Measurements from ENCODE around the gene RSBN1L. TPM values are rescaled to one million over a fixed set of nuclear protein-coding genes. Genes with fewer than 3 reads are reported as not detected.

RSBN1L gene
- total RNA-seq, 1 donor from 2014 or later, result 12.6 TPM

DNA sequence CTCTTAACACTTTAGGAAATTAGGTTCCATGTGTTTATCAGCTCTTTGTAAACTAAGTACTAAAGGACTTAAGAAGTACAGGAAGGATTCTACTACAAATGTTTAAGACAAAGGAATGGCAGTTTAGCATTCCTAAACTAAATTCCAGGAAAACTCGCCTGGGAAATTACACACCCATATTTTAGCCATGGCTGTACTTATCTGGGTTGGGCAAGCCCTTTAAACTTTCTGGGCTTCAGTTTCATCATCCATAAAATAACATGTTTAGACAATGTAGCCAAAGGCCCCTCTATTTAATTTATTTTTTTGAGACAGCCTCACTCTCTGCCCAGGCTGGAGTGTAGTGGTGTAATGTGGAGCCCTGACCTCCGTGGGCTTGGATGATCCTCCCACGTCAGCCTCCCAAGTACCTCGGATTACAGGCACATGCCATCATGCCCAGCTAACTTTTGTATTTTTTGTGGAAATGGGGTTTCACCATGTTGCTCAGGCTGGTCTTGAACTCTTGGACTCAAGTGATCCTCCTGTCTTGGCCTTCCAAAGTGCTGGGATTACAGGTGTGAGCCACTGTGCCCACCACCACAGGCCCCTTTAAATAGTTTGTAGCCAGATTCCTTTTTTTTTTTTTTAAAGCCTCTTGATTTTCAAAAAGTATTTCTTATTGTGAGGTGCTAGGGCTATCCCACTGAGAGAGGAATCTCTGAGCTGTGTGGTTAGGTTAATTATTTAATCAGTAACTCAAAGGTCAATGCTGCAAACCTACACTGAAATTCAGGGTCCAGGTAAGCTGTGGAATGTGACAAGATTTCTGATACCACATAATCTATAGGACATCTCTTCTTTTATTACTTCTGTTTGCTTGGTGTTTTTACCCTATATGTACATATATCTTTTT lies 69.9 kb downstream of the RSBN1L start:
- H3K27ac ChIP-seq (ENCODE audit: low read depth, low read length), result no peak overlapping the region
- TF ChIP-seq, protein P1, sequence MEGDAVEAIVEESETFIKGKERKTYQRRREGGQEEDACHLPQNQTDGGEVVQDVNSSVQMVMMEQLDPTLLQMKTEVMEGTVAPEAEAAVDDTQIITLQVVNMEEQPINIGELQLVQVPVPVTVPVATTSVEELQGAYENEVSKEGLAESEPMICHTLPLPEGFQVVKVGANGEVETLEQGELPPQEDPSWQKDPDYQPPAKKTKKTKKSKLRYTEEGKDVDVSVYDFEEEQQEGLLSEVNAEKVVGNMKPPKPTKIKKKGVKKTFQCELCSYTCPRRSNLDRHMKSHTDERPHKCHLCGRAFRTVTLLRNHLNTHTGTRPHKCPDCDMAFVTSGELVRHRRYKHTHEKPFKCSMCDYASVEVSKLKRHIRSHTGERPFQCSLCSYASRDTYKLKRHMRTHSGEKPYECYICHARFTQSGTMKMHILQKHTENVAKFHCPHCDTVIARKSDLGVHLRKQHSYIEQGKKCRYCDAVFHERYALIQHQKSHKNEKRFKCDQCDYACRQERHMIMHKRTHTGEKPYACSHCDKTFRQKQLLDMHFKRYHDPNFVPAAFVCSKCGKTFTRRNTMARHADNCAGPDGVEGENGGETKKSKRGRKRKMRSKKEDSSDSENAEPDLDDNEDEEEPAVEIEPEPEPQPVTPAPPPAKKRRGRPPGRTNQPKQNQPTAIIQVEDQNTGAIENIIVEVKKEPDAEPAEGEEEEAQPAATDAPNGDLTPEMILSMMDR (IDR thresholded peaks at IDR 0.05; ENCODE audit: insufficient read depth, low read depth, low read length), result no peak
- no peak for TF ChIP-seq EZH2 (IDR thresholded peaks at IDR 0.05; ENCODE audit: insufficient read depth, low read length)
- no peaks in the 10 kb centered on the region for H3K27me3 ChIP-seq (ENCODE audit: insufficient read depth, low read length)
- Mint-ChIP-seq H3K27me3 (ENCODE audit: low read depth, unreplicated experiment) (no peaks in the 10 kb centered on the region), H3K4me1 (ENCODE audit: low read depth, unreplicated experiment) (peaks cover 10% of the 10 kb centered on the region), H3K27ac (ENCODE audit: unreplicated experiment) (peak overlapping the region; percentile 47), H3K9me3 (ENCODE audit: unreplicated experiment) (no peaks in the 10 kb centered on the region), H3K36me3 (ENCODE audit: low read depth, unreplicated experiment) (peaks cover 1% of the 10 kb centered on the region), H3K4me3 (ENCODE audit: unreplicated experiment) (no peak overlapping the region)
- no peak overlapping the region for H3K4me3 ChIP-seq (ENCODE audit: insufficient read depth, low read depth, low read length)
- no peaks in the 10 kb centered on the region for H3K9me3 ChIP-seq (ENCODE audit: insufficient read depth, low read depth, low read length)
- no peaks in the 10 kb centered on the region for H3K36me3 ChIP-seq (ENCODE audit: insufficient read depth, low read length)
- DNase-seq (ENCODE audit: low read depth) (peak; percentile 41), FAIRE-seq (no peak)
- H3K79me2 ChIP-seq (ENCODE audit: insufficient read depth, low read length), result peaks cover 22% of the 10 kb centered on the region
- peaks cover 8% of the 10 kb centered on the region for H4K20me1 ChIP-seq (ENCODE audit: insufficient read depth, low read length)
- H3K4me1 ChIP-seq (ENCODE audit: insufficient read depth, low read length), result no peaks in the 10 kb centered on the region
- H3K4me2 ChIP-seq (ENCODE audit: low read length), result no peak overlapping the region
- no peak overlapping the region for H3K9ac ChIP-seq (ENCODE audit: low read length)
- H2AFZ ChIP-seq (ENCODE audit: low read depth, low read length), result no peak overlapping the region

DNA sequence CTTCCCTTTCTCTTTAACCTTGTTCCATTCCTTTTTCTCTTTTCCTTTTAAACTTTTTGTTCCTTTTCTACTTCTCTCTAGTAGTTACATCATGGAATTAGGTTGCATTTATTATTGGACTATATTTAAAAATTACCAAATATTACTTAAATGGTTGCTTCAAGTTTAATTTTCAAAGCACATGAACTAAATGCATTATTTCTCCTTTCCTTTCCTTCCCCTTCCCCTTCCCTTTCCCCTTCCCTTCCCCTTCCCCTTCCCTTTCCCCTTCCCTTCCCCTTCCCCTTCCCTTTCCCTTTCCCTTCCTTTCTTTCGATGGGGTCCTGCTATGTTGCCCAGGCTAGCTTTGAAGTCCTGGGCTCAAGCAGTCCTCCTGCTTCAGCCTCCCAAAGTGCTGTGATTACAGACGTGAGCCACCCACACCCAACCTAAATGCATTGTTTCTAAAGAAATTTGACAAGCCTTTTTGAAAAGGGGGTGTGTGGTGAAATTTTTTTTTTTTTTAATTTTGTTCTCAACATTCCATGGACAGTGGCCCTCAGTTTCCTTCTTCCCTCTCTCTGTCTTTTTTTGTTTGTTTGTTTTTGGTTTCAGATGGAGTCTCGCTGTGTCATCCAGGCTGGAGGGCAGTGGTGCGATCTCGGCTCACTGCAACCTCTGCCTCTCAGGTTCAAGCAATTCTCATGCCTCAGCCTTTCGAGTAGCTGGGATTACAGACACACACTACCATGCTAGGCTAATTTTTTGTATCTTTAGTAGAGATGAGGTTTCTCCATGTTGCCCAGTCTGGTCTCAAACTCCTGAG lies 70.7 kb downstream of the RSBN1L start:
- H2AFZ ChIP-seq (ENCODE audit: low read depth, low read length), result no peak overlapping the region
- no peak overlapping the region for H3K27ac ChIP-seq (ENCODE audit: low read depth, low read length)
- no peaks in the 10 kb centered on the region for H3K36me3 ChIP-seq (ENCODE audit: insufficient read depth, low read length)
- H3K4me1 Mint-ChIP-seq (ENCODE audit: low read depth, unreplicated experiment), result peaks cover 10% of the 10 kb centered on the region
- no peak overlapping the region for H3K4me3 ChIP-seq (ENCODE audit: insufficient read depth, low read depth, low read length)
- H3K36me3 Mint-ChIP-seq (ENCODE audit: low read depth, unreplicated experiment), result peaks cover 1% of the 10 kb centered on the region
- H3K9ac ChIP-seq (ENCODE audit: low read length), result no peak overlapping the region
- no peak overlapping the region for H3K27ac Mint-ChIP-seq (ENCODE audit: unreplicated experiment)
- H4K20me1 ChIP-seq (ENCODE audit: insufficient read depth, low read length), result peaks cover 10% of the 10 kb centered on the region
- H3K4me1 ChIP-seq (ENCODE audit: insufficient read depth, low read length), result no peaks in the 10 kb centered on the region
- no peaks in the 10 kb centered on the region for H3K9me3 ChIP-seq (ENCODE audit: insufficient read depth, low read depth, low read length)
- TF ChIP-seq, protein P1 (IDR thresholded peaks at IDR 0.05; ENCODE audit: insufficient read depth, low read depth, low read length), result no peak
- TF ChIP-seq EZH2 (IDR thresholded peaks at IDR 0.05; ENCODE audit: insufficient read depth, low read length), result no peak
- DNase-seq (ENCODE audit: low read depth) (no peak), FAIRE-seq (no peak)
- H3K4me3 Mint-ChIP-seq (ENCODE audit: unreplicated experiment), result no peak overlapping the region
- H3K27me3 ChIP-seq (ENCODE audit: insufficient read depth, low read length), result no peaks in the 10 kb centered on the region
- H3K9me3 Mint-ChIP-seq (ENCODE audit: unreplicated experiment), result no peaks in the 10 kb centered on the region
- H3K79me2 ChIP-seq (ENCODE audit: insufficient read depth, low read length), result peaks cover 21% of the 10 kb centered on the region
- H3K27me3 Mint-ChIP-seq (ENCODE audit: low read depth, unreplicated experiment), result no peaks in the 10 kb centered on the region
- no peak overlapping the region for H3K4me2 ChIP-seq (ENCODE audit: low read length)

Measured in astrocyte (in vitro differentiated cells and primary cell).